Measurements from ENCODE around the gene FFAR1.

- no peak for TF ChIP-seq POLR2A (IDR thresholded peaks at IDR 0.05; ENCODE audit: control extremely low read depth in 1 of 2, low read depth in 2 of 2, low read length in 2 of 2)
- TF ChIP-seq ATF2 (IDR thresholded peaks at IDR 0.05; ENCODE audit: low read length) = no peak
Measured at GRCh38 chr19:35336166-35336955, 11.3 kb upstream of the FFAR1 start.
